Activated naive CD8-positive, alpha-beta T cell treated with anti-CD3 and anti-CD28 coated beads for 36 hours (primary cell): ENCODE results near the gene ANKRD40CL. TPM values are rescaled to one million over a fixed set of nuclear protein-coding genes. Genes with fewer than 3 reads are reported as not detected.
A peak's percentile ranks its signal among the peaks of the same experiment; 100 is the strongest.

ENCODE experiments used
- DNase-seq: peaks from one replicate; pipeline ENCODE4 v3.0.0; 2021
- H3K27ac Mint-ChIP-seq: one replicate; pipeline ENCODE4 v1.8.0; 2022; ENCODE audit warnings: mild to moderate bottlenecking, moderate library complexity, mixed read lengths
- H3K27me3 Mint-ChIP-seq: one replicate; pipeline ENCODE4 v1.8.0; 2022; ENCODE audit warnings: mild to moderate bottlenecking, mixed read lengths
- H3K36me3 Mint-ChIP-seq: one replicate; pipeline ENCODE4 v1.8.0; 2021; ENCODE audit warnings: mild to moderate bottlenecking, mixed read lengths
- H3K4me1 Mint-ChIP-seq: one replicate; pipeline ENCODE4 v1.8.0; 2021; ENCODE audit warnings: mixed read lengths
- H3K4me3 Mint-ChIP-seq: one replicate; pipeline ENCODE4 v1.8.0; 2022; ENCODE audit warnings: mild to moderate bottlenecking, moderate library complexity, mixed read lengths
- H3K9me3 Mint-ChIP-seq: one replicate; pipeline ENCODE4 v1.8.0; 2022; ENCODE audit warnings: mixed read lengths
- total RNA-seq, 2 experiments: library from RNA; stranded (reverse); gene quantifications; one replicate each; pipeline ENCODE4 v1.2.3, GENCODE V29; 2021

The ANKRD40CL gene
- total RNA-seq, 2 experiments from 2014 or later, result not detected

DNA sequence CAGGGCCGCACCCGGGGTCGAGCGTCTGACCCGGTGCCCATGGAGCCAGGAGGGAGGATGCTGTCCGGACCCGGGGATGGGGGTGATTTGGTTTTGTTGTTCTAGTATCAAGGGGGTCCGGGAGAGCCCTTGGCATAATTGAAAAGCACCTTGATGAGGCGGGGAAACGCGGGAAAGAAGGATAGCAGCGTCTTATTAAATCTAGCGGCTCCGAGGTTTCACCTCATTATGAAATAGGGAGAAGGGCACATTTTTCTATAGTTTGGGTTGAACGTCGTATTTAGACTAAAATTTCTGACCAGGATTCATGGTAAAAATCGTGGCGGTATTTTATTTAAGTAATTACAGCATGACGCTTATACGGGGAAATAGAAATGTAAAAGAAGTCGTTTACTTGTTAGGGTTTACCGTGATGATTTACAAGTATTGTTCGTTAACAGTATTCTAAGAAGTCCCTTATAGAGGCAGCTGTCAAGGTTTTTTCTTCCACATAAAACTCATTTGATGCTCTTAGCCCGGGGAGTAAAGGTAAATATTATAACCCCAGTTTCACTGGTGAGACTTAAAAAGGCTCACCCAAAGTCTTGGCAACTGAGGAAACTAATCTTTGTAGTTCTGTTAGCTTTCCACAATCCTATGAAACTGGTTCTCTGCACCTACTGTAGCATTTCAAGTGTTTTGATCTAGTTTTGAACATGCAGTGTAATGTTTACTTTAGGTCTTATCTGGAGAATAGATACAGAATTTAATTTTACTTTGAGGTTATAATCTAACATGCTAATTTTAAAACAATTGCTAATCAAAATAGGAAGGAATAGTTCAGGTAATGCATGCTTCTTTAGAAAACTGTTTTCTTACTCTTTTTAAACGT lies 47.2 kb downstream of the ANKRD40CL start:
- DNase-seq, result no peak
- H3K4me1 Mint-ChIP-seq, result peaks cover 25% of the 10 kb centered on the region

DNA sequence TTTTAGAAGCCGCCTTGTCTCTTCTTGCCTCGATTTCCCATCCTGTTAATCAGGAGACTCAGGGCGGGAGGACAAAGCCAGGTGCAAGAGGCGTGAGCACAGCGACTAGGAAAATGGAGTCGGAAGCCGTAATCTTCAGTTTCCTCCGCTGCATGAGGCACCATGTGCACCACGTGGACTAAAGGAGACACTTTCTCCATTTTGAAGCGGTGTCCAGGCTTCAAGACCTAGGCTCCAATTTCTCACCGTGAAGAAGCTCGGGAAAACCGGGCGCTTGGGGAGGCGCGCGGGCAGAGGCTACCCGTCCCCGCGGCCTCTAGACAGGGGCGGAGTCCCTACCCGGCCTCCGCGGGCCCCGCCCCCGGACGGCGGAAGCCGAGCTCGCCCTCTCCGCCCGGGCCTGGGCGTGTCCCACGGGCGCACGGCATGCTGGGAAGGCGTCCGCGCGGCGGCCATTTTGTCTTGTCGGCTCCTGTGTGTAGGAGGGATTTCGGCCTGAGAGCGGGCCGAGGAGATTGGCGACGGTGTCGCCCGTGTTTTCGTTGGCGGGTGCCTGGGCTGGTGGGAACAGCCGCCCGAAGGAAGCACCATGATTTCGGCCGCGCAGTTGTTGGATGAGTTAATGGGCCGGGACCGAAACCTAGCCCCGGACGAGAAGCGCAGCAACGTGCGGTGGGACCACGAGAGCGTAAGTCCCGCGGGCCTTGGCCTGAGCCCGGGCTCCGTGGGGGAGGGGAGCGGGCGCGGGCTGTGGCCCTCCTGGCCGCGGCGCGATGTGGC lies 48.0 kb downstream of the ANKRD40CL start, which contains the start of gene LUC7L3:
Gene LUC7L3 (plus strand): TSS at position 460 of the 780 bp plus-strand sequence. CDS start 130 bp downstream, at position 590.
- H3K9me3 Mint-ChIP-seq, result no peaks in the 10 kb centered on the region
- peaks cover 22% of the 10 kb centered on the region for H3K4me1 Mint-ChIP-seq
- no peaks in the 10 kb centered on the region for H3K27me3 Mint-ChIP-seq
- peak within 1 kb of the TSS; percentile 89 for H3K4me3 Mint-ChIP-seq
- peaks cover 36% of the 10 kb centered on the region for H3K36me3 Mint-ChIP-seq
- peak within 1 kb of the TSS; percentile 98 for H3K27ac Mint-ChIP-seq
- DNase-seq, result peak; percentile 97

More for the DNA sequence above, 47.2 kb downstream of the ANKRD40CL start:
- Mint-ChIP-seq H3K27me3 (no peaks in the 10 kb centered on the region), H3K36me3 (peaks cover 38% of the 10 kb centered on the region), H3K9me3 (no peaks in the 10 kb centered on the region), H3K27ac (peak overlapping the region; percentile 98), H3K4me3 (peak overlapping the region; percentile 89)

DNA sequence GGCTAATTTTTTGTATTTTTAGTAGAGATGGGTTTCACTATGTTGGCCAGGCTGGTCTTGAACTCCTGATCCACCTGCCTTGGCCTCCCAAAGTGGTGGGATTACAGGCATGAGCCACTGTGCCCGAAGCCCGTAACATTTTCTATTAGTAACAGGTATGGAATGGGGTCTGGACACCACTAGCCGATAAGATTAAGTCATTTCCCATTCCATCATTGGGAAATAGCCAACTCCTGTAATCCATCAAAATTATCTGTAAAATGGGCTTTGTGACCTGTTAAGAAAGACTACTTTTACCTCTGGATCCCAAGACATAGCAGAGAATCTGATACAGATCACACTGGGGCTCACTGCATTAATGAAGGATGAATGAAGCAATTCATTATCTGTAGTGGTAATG lies 51.8 kb downstream of the ANKRD40CL start:
- H3K9me3 Mint-ChIP-seq, result no peaks in the 10 kb centered on the region
- peaks cover 5% of the 10 kb centered on the region for H3K4me1 Mint-ChIP-seq
- no peaks in the 10 kb centered on the region for H3K27me3 Mint-ChIP-seq
- peaks cover 16% of the 10 kb centered on the region for H3K36me3 Mint-ChIP-seq
- no peak overlapping the region for H3K27ac Mint-ChIP-seq
- no peak overlapping the region for H3K4me3 Mint-ChIP-seq
- DNase-seq, result no peak

DNA sequence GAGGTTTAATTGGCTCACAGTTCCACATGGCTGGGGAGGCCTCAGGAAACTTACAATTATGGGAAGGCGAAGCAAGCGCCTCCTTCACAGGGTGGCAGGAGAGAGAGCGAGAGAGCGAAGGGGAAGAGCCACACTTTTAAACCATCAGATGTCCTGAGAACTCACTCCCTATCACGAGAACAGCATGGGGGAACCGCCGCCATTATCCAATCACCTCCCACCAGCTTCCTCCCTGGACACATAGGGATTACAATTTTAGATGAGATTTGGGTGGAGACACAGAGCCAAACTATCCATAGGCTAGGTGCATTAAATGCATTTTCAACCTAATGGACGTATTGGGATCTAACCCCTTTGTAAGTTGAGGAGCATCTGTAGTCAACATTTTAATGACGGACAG lies 54.7 kb downstream of the ANKRD40CL start:
- Mint-ChIP-seq H3K27me3 (no peaks in the 10 kb centered on the region), H3K9me3 (no peaks in the 10 kb centered on the region), H3K4me1 (peaks cover 8% of the 10 kb centered on the region), H3K36me3 (no peaks in the 10 kb centered on the region), H3K27ac (no peak overlapping the region), H3K4me3 (no peak overlapping the region)
- no peak for DNase-seq

Other genes with a start within 250 kb of the ANKRD40CL start
- gene EPN3, start 234.8 kb downstream of the ANKRD40CL start, total RNA-seq, result not detected
- 10 to 100 TPM; 32.4 to 36.3 TPM for gene SPATA20, start 220.3 kb downstream of the ANKRD40CL start, total RNA-seq
- under 1 TPM in 1 of 2 experiments, not detected in 1; 0.06 TPM for gene CACNA1G, start 206.8 kb downstream of the ANKRD40CL start, total RNA-seq
- not detected for gene ABCC3, start 132.6 kb downstream of the ANKRD40CL start, total RNA-seq
- 10 to 100 TPM; 39.5 to 40.2 TPM for gene ANKRD40, start 59.6 kb downstream of the ANKRD40CL start, total RNA-seq
- gene LUC7L3, start 47.9 kb downstream of the ANKRD40CL start, total RNA-seq, result 100 to 1,000 TPM; 108 to 116 TPM
- gene WFIKKN2, start 68.1 kb upstream of the ANKRD40CL start, total RNA-seq, result not detected
- 10 to 100 TPM; 40.1 to 44.9 TPM for gene TOB1, start 98.8 kb upstream of the ANKRD40CL start, total RNA-seq